HG02763 (cell line): ENCODE measurements around the gene DSP.

ENCODE experiments used
- ATAC-seq: cut with Tn5 transposase; IDR thresholded peaks from one replicate; pipeline ENCODE4 v1.9.1; 2021; ENCODE audit warnings: mild to moderate bottlenecking, moderate library complexity; ENCODE audit not compliant: unreplicated experiment

DSP gene

GRCh38 chr6:7559651-7560385, 18.3 kb downstream of the DSP start:
- ATAC-seq, result no peak

- no peak for ATAC-seq
Observed at GRCh38 chr6:7561153-7561964, 19.9 kb downstream of the DSP start.

- ATAC-seq, result no peak
Observed at GRCh38 chr6:7562769-7563168, 21.3 kb downstream of the DSP start.

GRCh38 chr6:7566107-7566506, 24.6 kb downstream of the DSP start:
- ATAC-seq, result no peak

GRCh38 chr6:7566617-7567173, 25.2 kb downstream of the DSP start:
- no peak for ATAC-seq

- no peak for ATAC-seq
Observed at GRCh38 chr6:7568021-7568420, 26.6 kb downstream of the DSP start.

GRCh38 chr6:7569082-7569481, 27.6 kb downstream of the DSP start:
- no peak for ATAC-seq

GRCh38 chr6:7572213-7572943, 30.9 kb downstream of the DSP start:
- no peak for ATAC-seq

GRCh38 chr6:7574500-7574899, 33.0 kb downstream of the DSP start:
- ATAC-seq, result no peak

GRCh38 chr6:7578516-7578915, 37.0 kb downstream of the DSP start:
- ATAC-seq, result no peak

GRCh38 chr6:7578931-7579330, 37.5 kb downstream of the DSP start:
- no peak for ATAC-seq

- ATAC-seq, result no peak
Observed at GRCh38 chr6:7579851-7580250, 38.4 kb downstream of the DSP start.

- no peak for ATAC-seq
Observed at GRCh38 chr6:7580537-7580926, 39.1 kb downstream of the DSP start.

- no peak for ATAC-seq
Observed at GRCh38 chr6:7580927-7581618, 39.6 kb downstream of the DSP start.

- ATAC-seq, result no peak
Observed at GRCh38 chr6:7585287-7585930, 43.9 kb downstream of the DSP start.

GRCh38 chr6:7587631-7588100, 46.2 kb downstream of the DSP start:
- no peak for ATAC-seq

GRCh38 chr6:7588506-7588905, 47.0 kb downstream of the DSP start:
- no peak for ATAC-seq

GRCh38 chr6:7589221-7589620, 47.8 kb downstream of the DSP start:
- ATAC-seq, result no peak

GRCh38 chr6:7589949-7590917, 48.8 kb downstream of the DSP start, which contains the start of gene SNRNP48:
Gene SNRNP48, plus strand, starts transcription at chr6:7590198. Its CDS starts 60 bp downstream, at chr6:7590258.
- peak; percentile 99 for ATAC-seq
